ENCODE data around the gene SCAF11. TPM values are rescaled to one million over a fixed set of nuclear protein-coding genes. Genes with fewer than 3 reads are reported as not detected.

SCAF11 gene
- total and polyA plus RNA-seq, 10 of the 15 experiments (the other 5 are each of a cell fraction or from before 2014, with no cell fraction given) = 42.0 to 153 (median 100) TPM

- TF ChIP-seq ZBTB40 (IDR thresholded peaks at IDR 0.05; ENCODE audit: borderline replicate concordance) = peak; percentile 84; the same call in 1 of the 2 replicates
- TF ChIP-seq SMAD5 (IDR thresholded peaks at IDR 0.05; ENCODE audit: low read depth) = peak; percentile 69; the same call in 1 of the 2 replicates
- TF ChIP-seq E4F1 (IDR thresholded peaks at IDR 0.05; ENCODE audit: borderline replicate concordance, partially characterized antibody) = peak; percentile 36
- 0 out of 2 replicates have a peak, but pooled peaks have one; percentile 44 for TF ChIP-seq RBBP5 (conservative IDR thresholded peaks at IDR 0.05)
- TF ChIP-seq ASH2L (IDR thresholded peaks at IDR 0.05; ENCODE audit: borderline replicate concordance, low read depth) = 0 out of 2 replicates have a peak, but pooled peaks have one; percentile 69
- TF ChIP-seq NFIC (IDR thresholded peaks at IDR 0.05; ENCODE audit: low read depth, low read length) = no peak
- peak; percentile 39; the same call in 1 of the 3 replicates for TF ChIP-seq POU2F2 (IDR thresholded peaks at IDR 0.05; ENCODE audit: borderline replicate concordance, low read depth, low read length)
- TF ChIP-seq GATAD2B (conservative IDR thresholded peaks at IDR 0.05; ENCODE audit: low read depth) = 0 out of 2 replicates have a peak, but pooled peaks have one; percentile 62
- no peak for TF ChIP-seq EP300 (IDR thresholded peaks at IDR 0.05; ENCODE audit: borderline replicate concordance in 1 of 2, control insufficient read depth in 1 of 2, low read depth in 2 of 2, low read length in 2 of 2)
- TF ChIP-seq RELB (IDR thresholded peaks at IDR 0.05; ENCODE audit: low read depth) = peak; percentile 69
- no peak for TF ChIP-seq ATF2 (IDR thresholded peaks at IDR 0.05; ENCODE audit: low read length)
- TF ChIP-seq ATF3 (IDR thresholded peaks at IDR 0.05; ENCODE audit: borderline replicate concordance, extremely low read depth, low read depth, low read length) = no peak
Observed at GRCh38 chr12:45991284-45992249, 1.2 kb upstream of the SCAF11 start (continued).
